ENCODE data around the gene NPR1. TPM values are rescaled to one million over a fixed set of nuclear protein-coding genes. Genes with fewer than 3 reads are reported as not detected.

Gene NPR1
- total and polyA plus RNA-seq, 7 donors: 4.5 to 11.1 (median 8.5) TPM

DNA sequence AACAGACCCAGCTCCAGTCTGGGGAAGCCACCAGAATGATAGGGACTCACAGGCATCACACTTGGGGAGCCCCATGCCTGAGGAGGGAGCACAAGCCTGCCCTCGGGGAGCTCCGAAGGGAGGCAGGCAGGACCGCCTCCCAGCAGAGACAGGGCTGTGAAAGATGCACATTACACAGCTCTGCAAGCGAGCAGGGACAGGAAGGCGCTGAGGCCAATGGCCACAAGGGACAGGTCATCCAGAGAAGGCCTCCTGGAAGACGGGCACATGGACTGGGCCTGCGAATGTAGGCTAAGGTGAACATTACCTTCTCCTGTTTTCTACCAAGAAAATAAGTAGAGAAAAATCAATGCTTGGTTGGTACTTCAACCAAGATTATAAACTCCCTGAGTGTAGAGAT is 4.2 kb downstream of the NPR1 start:
- H3K4me3 ChIP-seq: no peak overlapping the region
- DNase-seq (no peak), ATAC-seq (no peak)
- no peaks in the 10 kb centered on the region for H3K4me1 ChIP-seq
- peaks cover 0 to 30% (median 9%) of the 10 kb centered on the region in 3 donors for H3K27me3 ChIP-seq (ENCODE audit: insufficient read depth in 3 of 3, low read length in 2 of 3)
- intact Hi-C loops (cut with DNase I): loop anchor here in 1 of 2 donors (5.0 kb wide), 1 partner anchor 35 kb away; no protein-coding TSS in a partner anchor
- TF ChIP-seq, protein P1, sequence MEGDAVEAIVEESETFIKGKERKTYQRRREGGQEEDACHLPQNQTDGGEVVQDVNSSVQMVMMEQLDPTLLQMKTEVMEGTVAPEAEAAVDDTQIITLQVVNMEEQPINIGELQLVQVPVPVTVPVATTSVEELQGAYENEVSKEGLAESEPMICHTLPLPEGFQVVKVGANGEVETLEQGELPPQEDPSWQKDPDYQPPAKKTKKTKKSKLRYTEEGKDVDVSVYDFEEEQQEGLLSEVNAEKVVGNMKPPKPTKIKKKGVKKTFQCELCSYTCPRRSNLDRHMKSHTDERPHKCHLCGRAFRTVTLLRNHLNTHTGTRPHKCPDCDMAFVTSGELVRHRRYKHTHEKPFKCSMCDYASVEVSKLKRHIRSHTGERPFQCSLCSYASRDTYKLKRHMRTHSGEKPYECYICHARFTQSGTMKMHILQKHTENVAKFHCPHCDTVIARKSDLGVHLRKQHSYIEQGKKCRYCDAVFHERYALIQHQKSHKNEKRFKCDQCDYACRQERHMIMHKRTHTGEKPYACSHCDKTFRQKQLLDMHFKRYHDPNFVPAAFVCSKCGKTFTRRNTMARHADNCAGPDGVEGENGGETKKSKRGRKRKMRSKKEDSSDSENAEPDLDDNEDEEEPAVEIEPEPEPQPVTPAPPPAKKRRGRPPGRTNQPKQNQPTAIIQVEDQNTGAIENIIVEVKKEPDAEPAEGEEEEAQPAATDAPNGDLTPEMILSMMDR (IDR thresholded peaks at IDR 0.05): no peak
- H3K27ac ChIP-seq: no peak overlapping the region
- peaks cover 0 to 7% of the 10 kb centered on the region in 2 donors for H3K36me3 ChIP-seq (ENCODE audit: insufficient read depth in 1 of 2, low read depth in 1 of 2)
- H3K9me3 ChIP-seq: no peaks in the 10 kb centered on the region
- 80 to 89% (median 80%) methylated on average over 7 of the region's 7 CpGs for WGBS, 3 donors

DNA sequence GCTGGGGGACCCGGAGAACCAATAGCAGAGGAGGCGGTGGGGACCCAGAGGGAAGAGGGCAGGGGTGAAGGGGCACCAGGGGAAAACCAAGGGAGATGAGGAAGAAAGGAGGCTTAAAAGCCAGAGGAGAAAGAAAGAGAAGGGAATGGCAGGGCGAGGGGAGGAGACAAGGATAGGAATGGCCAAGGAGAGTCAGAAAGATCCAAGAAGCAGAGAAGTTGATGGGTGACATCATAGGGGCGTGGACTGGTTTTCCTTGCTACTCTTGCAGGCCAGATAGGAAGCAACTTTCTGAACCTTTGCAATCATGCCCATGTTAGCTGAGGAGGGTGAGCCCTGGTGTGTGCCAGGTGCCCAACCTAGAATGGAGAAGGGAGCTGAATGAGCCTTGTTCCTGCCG is 5.4 kb downstream of the NPR1 start:
- Histone ChIP-seq H3K27ac (no peak overlapping the region), H3K36me3 (ENCODE audit: insufficient read depth in 1 of 2, low read depth in 1 of 2) (peaks cover 0 to 7% of the 10 kb centered on the region in 2 donors), H3K4me3 (no peak overlapping the region), H3K9me3 (no peaks in the 10 kb centered on the region), H3K27me3 (ENCODE audit: insufficient read depth in 3 of 3, low read length in 2 of 3) (peaks cover 0 to 28% (median 8%) of the 10 kb centered on the region in 3 donors), H3K4me1 (no peaks in the 10 kb centered on the region)
- WGBS, 3 donors: 77 to 83% (median 82%) methylated on average over 5 of the region's 5 CpGs
- intact Hi-C loops (cut with DNase I): loop anchor here in 1 of 2 donors (5.0 kb wide), 1 partner anchor 33 kb away; no protein-coding TSS in a partner anchor
- DNase-seq (no peak), ATAC-seq (no peak)
- TF ChIP-seq, protein P1 (IDR thresholded peaks at IDR 0.05): no peak

DNA sequence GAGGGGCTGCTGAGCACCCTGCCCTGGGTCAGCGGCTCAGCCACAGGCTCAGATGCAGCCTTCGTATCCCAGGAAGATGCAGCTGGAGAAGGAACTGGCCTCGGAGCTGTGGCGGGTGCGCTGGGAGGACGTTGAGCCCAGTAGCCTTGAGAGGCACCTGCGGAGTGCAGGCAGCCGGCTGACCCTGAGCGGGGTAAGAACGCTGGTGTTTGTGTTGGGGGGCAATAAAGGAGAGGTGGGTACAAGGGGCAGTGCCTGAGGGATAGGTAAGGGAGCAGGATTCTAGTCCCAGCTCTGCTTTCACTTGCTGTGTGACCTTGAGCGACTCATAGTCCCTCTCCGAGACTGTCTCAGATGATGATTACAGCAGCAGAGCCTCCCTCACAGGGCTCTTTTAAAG is 6.4 kb downstream of the NPR1 start:
- intact Hi-C loops (cut with DNase I): loop anchor here in 1 of 2 donors (5.0 kb wide), 1 partner anchor 32 kb away; no protein-coding TSS in a partner anchor
- Histone ChIP-seq H3K27ac (no peak overlapping the region), H3K36me3 (ENCODE audit: insufficient read depth in 1 of 2, low read depth in 1 of 2) (peaks cover 0 to 7% of the 10 kb centered on the region in 2 donors), H3K4me3 (no peak overlapping the region), H3K27me3 (ENCODE audit: insufficient read depth in 3 of 3, low read length in 2 of 3) (peaks cover 0 to 18% (median 3%) of the 10 kb centered on the region in 3 donors), H3K4me1 (no peaks in the 10 kb centered on the region), H3K9me3 (no peaks in the 10 kb centered on the region)
- 84 to 87% (median 86%) methylated on average over 12 of the region's 12 CpGs for WGBS, 3 donors
- ATAC-seq (no peak), DNase-seq (no peak)
- TF ChIP-seq, protein P1 (IDR thresholded peaks at IDR 0.05): no peak

DNA sequence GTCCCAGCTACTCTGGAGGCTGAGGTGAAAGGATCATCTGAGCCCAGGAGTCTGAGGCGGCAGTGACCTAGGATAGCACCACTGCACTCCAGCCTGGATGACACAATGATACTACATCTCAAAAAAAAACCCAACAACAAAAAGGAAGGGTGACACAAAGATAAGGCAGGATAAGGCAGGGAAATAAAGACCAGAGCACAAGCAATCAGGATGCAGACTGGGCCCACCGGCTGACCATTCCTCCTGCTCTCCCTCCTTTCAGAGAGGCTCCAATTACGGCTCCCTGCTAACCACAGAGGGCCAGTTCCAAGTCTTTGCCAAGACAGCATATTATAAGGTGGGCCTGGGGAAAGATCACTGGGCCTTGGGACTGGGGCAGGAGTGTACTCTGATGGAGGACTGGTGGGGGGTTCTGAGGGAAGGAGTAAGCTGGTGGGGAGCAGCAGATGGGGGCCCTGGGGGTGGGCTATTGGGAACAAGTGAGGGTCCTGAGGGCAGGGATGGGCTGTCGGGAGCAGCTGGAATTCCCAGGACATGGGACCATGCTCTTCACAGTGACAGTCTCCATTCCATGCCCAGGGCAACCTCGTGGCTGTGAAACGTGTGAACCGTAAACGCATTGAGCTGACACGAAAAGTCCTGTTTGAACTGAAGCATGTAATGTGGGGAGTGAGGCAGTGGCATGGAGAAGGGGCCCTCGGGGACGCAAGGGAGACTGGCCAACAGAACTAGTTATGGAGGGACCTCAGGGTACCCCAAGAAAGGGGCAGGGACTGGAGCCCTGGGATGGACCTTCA is 7.3 kb downstream of the NPR1 start:
- WGBS, 3 donors: 57 to 66% (median 64%) methylated on average over 11 of the region's 11 CpGs

More for the DNA sequence above, 7.3 kb downstream of the NPR1 start:
- Histone ChIP-seq H3K36me3 (ENCODE audit: insufficient read depth in 1 of 2, low read depth in 1 of 2) (peaks cover 0 to 7% of the 10 kb centered on the region in 2 donors), H3K27me3 (ENCODE audit: insufficient read depth in 3 of 3, low read length in 2 of 3) (peaks cover 0 to 12% (median 0%) of the 10 kb centered on the region in 3 donors), H3K4me3 (no peak overlapping the region), H3K9me3 (no peaks in the 10 kb centered on the region), H3K27ac (no peak overlapping the region), H3K4me1 (no peaks in the 10 kb centered on the region)
- no peak for ATAC-seq
- TF ChIP-seq, protein P1 (IDR thresholded peaks at IDR 0.05): no peak
- intact Hi-C loops (cut with DNase I): no loop called here
- no peak for DNase-seq
